Measurements from ENCODE around the gene IL2RA. TPM values are rescaled to one million over a fixed set of nuclear protein-coding genes. Genes with fewer than 3 reads are reported as not detected.
"Not testable (repeated sequence)": the region's sequence is repeated elsewhere in the genome, so short reads cannot be mapped to it uniquely, and the experiment has no call there.

IL2RA gene
- polyA plus RNA-seq, 3 donors: 0.17 TPM; not detected in 2

GRCh38 chr10:5965266-5965665 is 96.9 kb downstream of the IL2RA start:
- no peak for DNase-seq (ENCODE audit: low read depth in 3 of 3, low spot score in 2 of 3)

DNA sequence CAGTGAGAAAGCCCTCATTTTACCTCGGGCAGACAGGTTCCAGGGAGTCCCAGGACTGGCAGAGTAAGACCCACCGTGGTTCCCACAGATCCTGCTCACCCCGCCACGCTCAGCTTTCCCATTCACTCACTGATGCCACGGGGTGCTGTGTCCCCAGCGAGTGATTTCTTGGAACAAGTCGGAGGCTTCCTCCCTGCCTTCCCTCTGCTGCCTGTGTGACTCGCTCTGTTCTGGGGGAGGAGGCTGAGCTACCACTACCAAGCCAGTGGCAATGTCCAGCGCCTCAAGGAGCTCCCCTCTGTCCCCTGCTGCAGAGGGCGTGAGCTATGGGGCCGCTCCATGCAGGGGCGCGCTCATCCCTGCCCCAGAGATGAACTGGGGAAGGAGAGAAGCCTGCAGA is 97.4 kb downstream of the IL2RA start:
- no peak for DNase-seq (ENCODE audit: low read depth in 3 of 3, low spot score in 2 of 3)

DNA sequence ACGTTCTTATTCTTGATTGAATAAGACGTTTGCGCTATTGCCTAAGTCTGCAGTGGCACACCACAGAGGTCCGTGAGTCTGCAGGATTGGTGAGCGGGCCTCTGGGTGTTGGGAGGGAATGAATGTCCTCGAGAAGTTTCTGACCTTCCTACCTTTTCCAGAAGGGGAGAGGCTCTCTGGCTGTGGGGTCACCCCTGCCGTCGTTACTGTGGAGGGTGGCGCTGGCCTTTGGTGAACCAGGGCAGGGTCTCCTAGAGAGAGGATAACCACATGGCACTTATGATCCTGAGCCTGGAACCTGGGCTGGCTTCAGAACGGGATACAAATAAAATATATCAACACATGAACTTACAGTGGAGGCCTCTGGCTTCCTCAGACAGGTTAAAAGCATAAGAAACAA is 98.6 kb downstream of the IL2RA start:
- DNase-seq (ENCODE audit: low read depth in 3 of 3, low spot score in 2 of 3): no peak

DNA sequence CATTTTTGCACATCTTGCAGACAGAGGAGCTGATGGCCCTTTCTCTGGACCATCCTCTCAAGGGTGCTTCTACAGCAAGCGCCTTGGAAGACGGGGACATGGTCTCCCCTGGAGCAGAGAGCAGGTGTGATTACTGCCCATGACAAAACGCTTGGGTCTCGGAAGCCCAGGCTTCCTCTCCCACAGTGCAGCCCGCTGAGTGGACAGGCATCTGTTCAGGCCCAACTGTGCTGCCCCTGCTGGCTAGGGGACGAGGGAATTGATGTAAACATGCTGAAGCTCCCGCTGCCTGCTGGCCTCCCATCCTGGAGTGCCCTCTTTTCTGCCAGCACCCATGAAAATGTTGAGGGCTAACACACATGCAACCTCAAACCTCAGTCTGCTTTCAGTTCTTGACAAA is 99.1 kb downstream of the IL2RA start:
- DNase-seq (ENCODE audit: low read depth in 3 of 3, low spot score in 2 of 3): no peak

DNA sequence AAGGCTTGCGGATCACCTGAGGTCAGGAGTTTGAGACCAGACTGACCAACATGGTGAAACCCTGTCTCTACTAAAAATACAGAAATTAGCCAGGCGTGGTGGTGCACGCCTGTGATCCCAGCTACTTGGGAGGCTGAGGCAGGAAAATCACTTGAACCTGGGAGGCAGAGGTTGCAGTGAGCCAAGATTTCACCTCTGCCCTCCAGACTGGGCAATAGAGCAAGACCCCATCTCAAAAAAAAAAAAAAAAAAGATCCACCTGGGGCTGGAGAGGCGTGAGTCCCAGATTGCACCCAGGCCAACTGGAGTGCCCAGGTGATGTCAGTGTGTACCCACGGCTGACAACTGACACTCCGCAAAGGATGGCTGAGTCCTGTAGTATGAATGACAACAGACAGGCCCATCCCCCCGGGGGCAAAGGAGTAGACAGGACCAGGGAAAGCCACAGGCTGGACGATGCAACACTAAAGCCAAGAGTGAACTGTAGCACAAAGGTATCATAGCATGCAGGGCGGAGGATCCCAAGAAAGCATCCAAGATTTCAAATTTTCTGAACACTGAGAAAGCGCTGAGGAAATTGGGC is 99.7 kb downstream of the IL2RA start:
- DNase-seq (ENCODE audit: low read depth in 3 of 3, low spot score in 2 of 3): not testable (repeated sequence)

DNA sequence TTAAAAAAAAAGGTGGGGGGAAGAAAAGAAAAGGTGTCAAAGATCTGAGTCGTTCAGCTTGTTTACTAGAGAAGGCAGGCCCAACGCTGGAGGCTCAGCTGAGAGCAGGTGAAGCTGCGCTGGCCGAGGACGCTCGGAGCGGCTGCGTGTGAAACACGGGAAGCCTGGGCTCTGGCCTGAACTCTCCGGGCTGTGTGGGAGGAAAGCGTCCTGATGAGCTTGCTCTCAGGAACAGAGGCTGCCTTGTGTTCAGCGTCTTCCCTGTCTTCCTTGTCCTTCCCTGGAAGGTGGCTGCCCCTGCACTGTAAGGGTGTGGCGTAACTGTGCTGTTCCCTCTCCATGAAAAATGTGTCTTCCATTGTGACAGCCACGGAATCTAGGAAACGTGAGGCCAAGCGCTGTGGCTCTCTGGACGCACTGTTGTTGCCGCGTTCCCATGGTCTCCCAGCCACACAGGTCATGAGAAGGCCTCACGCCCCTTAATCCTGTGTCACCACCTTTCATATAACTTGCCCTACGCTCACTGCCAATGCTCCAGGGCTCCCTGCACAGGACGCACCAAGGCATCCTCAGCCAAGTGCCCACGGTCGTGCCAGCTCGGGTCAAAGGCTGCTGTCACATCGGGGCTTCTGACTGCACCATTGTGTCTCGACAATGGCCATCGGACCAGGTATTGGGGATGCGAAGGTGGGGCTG is 100.6 kb downstream of the IL2RA start:
- DNase-seq (ENCODE audit: low read depth in 3 of 3, low spot score in 2 of 3): no peak

DNA sequence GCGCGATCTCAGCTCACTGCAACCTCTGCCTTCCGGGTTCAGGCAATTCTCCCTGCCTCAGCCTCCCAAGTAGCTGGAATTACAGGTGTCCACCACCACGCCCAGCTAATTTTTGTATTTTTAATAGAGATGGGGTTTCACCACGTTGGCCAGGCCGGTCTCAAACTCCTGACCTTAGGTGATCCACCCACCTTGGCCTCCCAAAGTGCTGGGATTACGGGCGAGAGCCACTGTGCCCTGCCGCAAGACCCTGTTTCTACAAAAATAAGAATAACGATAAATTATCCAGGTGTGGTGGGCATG is 101.2 kb downstream of the IL2RA start:
- DNase-seq (ENCODE audit: low read depth in 3 of 3, low spot score in 2 of 3): not testable (repeated sequence)

Other genes starting within 250 kb of the IL2RA start
- 100 to 1,000 TPM; 334 to 363 (median 345) TPM for gene GDI2, start 248.9 kb downstream of the IL2RA start, polyA plus RNA-seq (ENCODE audit: insufficient read length in 3 of 3)
- 10 to 100 TPM; 10.3 to 11.9 (median 11.7) TPM for gene ANKRD16, start 172.5 kb downstream of the IL2RA start, polyA plus RNA-seq (ENCODE audit: insufficient read length in 3 of 3)
- 10 to 100 TPM; 68.7 to 72.9 (median 69.4) TPM for gene FBH1, start 172.1 kb downstream of the IL2RA start, polyA plus RNA-seq (ENCODE audit: insufficient read length in 3 of 3)
- gene IL15RA, start 84.8 kb downstream of the IL2RA start, polyA plus RNA-seq (ENCODE audit: insufficient read length in 3 of 3): 1 to 10 TPM; 1.2 to 2.0 (median 1.8) TPM
- 100 to 1,000 TPM; 140 to 154 (median 141) TPM for gene RBM17, start 26.7 kb upstream of the IL2RA start, polyA plus RNA-seq (ENCODE audit: insufficient read length in 3 of 3)
- 10 to 100 TPM; 27.7 to 33.9 (median 31.0) TPM for gene PFKFB3, start 140.6 kb upstream of the IL2RA start, polyA plus RNA-seq (ENCODE audit: insufficient read length in 3 of 3)